ENCODE results near the gene CBR4.

The CBR4 gene

DNA sequence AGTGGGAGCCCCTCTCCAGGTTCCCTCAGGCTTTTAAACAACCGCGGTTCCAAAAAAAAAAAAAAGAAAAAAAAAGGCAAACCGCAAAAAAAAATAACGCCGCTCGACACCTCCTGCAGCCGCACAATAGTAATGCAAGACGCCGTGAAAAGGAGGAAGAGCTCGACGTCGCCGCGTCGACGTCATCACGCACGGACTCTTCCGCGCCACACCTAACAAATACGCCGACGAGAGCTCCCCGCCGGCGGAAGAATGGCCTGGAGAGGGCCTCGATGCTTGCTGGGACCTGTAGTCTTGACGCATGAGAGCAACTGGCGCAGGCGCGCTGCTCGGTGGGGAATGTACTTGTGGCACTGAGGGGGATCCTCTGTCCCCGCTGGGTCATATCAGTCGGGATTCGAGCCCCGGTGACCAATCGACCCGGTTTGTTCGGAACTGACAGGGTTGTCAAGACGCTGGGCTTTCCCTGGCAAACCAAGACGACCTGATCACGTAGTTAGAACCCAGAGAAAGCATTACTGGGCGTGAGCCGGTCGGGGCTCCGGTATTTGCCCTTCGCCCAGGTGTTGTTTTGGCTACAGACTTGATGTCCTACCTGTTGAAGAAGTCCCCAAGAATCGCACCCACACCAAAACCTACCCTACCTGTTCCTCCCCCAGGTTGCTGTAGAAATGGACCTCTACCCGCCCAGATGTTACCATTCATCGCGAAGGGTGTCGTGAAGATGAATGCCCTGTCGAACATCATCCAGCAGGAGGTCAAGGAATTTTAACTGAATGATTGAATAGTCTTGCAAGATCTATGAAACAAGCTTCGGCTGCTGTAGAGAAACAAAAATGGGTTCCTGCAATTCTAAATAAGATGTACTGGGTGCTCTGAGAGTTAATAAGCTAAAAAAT, at the start of gene CBR4:
Gene CBR4, minus strand, starts transcription at position 131 of the 899 bp plus-strand sequence. CDS start 166 bp downstream, outside the sequence.
- in situ Hi-C loops (cut with MboI; ENCODE audit: low sequenced_read_pairs) = no loop called here

GRCh38 chr4:169059306-169060211, 49.5 kb upstream of the CBR4 start:
- in situ Hi-C loops (cut with MboI; ENCODE audit: low sequenced_read_pairs) = no loop called here

- in situ Hi-C loops (cut with MboI; ENCODE audit: low sequenced_read_pairs) = no loop called here
These were observed 48.3 kb upstream of the CBR4 start for GRCh38 chr4:169058312-169058711.

GRCh38 chr4:169054879-169055278, 44.8 kb upstream of the CBR4 start:
- in situ Hi-C loops (cut with MboI; ENCODE audit: low sequenced_read_pairs) = no loop called here

GRCh38 chr4:169052594-169052945, 42.5 kb upstream of the CBR4 start:
- in situ Hi-C loops (cut with MboI; ENCODE audit: low sequenced_read_pairs) = no loop called here

GRCh38 chr4:169051761-169052593, 41.9 kb upstream of the CBR4 start:
- in situ Hi-C loops (cut with MboI; ENCODE audit: low sequenced_read_pairs) = no loop called here

DNA sequence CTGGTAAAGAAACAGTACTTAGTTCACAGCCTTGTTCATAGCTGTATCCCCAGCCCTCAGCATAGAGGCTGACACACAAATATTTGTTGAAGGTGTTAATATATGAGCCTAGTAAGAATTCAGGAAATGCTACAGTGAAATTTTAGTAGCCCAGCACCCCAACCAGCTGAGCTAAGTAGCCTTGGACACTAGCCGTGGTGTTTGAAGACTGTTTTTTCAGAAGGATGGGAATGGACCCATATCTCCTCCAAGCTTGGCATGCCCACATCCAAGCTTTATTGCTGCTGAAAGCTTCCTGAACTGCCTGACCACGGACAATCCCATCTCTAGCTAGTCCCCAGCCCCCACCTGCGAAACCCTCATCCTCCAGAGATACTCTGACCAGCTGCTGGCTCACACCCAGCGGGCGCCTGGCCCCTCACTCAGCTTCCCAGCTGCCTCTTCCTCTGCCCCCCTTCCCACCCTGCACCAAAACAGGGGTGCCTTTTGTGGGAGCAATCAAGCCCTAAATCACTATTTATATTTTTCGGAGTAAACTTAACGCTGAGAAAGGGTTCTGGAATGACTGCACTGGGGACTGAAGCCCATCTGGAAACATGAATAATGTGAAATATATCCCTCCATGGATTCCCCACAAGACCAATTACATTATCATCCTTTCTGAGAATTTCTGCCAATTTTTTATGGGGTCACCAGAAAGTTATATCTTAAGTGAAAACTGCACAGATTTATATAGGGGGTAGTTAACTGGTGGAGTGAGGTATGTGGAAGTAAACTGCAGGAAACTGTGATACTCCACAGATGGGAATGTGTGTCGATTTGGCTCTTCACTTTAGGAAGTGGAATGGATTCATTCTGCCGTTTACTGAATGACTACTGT, 41.1 kb upstream of the CBR4 start:
- in situ Hi-C loops (cut with MboI; ENCODE audit: low sequenced_read_pairs) = no loop called here

DNA sequence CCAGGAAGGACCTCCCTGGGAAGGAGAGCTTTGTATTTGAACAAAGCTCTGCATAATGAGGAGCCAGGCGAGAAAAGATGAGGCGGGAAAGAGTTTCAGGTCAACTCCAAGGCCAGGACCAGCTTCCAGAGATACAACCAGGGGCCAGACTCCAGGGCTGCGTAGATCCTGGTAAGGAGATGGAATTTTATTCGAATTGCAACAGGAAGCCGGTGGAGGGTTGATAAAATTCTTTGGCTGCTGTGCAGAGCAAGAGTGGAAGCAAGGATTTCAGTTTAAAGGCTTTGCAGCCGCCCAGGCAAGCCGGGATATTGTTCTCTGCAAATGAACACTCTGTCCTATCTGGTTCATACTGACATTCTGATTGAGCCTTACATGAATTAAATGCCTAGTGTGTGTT, 40.2 kb upstream of the CBR4 start:
- in situ Hi-C loops (cut with MboI; ENCODE audit: low sequenced_read_pairs) = no loop called here

- in situ Hi-C loops (cut with MboI; ENCODE audit: low sequenced_read_pairs) = no loop called here
These were observed 38.9 kb upstream of the CBR4 start for GRCh38 chr4:169048868-169049414.

DNA sequence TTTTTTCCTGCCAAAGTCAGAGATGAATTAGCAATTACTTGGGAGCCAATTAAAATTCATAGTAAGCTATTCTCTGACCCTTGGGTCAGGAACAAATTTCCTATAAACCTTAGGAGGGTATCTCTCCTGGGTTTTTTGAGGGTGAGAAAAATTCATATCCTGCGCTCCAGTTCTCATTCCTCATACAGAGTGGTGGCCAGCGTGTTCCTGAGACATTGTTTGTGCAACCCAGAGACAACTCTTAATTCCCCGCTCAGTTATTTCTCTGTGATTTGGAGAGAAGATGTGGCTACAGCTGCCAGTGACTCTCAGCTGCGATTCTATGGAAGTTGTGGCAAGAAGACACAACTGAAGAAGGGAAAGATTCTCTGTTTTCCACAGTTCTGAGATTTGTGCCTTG, 37.9 kb upstream of the CBR4 start:
- in situ Hi-C loops (cut with MboI; ENCODE audit: low sequenced_read_pairs) = no loop called here

- in situ Hi-C loops (cut with MboI; ENCODE audit: low sequenced_read_pairs) = no loop called here
These were observed 36.0 kb upstream of the CBR4 start for GRCh38 chr4:169045862-169046584.

DNA sequence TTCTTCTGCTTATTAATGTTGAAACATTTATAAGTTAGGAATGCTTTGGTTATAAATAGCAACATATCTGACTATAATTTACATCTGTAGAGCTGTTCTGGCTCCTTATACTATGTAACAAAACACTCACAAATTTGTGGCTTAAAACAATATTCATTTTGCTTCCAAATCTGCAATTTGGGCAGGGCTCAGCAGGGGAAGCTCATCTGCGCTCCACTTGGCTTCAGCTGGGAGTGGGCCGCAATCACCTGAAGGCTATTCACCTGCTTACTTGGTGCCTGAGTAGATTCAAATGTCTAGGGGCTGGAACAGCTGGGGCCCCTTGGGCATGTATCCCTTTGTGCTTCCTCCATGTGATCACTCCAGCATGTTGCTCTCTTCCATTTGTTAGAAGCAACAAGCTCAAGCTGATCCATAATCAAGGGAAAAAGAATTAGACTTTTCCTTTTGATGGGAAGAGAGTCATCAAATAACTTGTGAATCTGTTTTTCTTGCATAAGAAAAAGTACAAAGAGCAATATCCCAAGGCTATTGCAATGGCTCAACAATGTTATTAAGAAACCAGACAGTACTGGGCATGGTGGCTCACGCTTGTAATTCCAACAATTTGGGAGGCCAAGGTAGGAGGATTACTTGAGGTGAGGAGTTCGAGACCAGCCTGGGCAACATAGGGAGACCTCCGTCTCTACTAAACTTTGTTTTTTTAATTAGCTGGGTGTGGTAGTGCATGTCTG, 34.8 kb upstream of the CBR4 start:
- in situ Hi-C loops (cut with MboI; ENCODE audit: low sequenced_read_pairs) = no loop called here

DNA sequence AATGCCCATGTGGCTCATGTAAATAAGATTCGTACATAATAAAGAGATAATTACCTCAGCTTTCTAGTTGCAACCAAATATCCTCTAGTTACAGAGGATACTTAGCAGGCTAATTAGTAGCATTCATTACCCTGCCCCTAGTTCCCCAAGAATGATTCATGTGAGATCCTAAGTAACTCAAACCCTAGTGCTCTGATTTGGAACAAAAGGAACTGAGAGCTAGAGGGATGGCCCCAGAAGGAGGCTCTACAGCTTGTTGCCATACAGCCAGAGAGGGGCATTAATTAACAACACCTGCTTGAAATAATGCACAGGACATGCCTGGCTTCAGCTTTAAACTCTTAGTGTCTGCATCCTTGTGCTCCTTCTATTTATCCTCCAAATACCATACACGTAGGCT, 32.6 kb upstream of the CBR4 start:
- in situ Hi-C loops (cut with MboI; ENCODE audit: low sequenced_read_pairs) = no loop called here

DNA sequence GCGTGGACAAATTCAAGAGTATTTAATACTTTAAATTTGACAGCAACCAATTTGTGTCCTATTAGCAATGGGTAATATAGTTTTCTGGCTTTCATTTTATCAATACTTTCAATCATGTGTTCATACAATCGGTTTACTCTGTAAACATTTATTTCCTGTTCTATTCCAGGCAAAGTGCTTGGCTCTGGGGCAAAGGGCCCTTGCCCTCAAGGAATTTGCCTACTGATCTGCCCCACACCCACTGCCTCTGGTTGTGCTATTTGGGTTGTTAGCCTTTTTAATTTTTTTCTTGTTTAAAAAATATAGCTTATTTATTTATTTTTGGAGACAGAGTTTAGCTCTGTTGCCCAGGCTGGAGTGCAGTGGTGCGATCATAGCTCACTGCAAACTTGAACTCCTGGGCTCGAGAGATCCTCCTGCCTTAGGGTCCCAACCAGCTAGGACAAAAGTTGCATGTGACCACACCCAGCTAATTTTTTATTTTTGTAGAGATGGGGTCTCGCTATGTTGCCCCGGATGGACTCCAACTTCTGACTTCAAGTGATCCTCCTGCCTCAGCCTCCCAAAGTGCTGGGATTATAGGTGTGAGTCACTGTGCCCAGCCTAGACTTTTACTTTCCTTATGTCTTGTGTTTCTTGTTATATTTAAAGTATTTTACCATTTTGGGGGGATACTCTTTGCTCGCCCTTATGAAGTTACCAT, 30.7 kb upstream of the CBR4 start:
- in situ Hi-C loops (cut with MboI; ENCODE audit: low sequenced_read_pairs) = no loop called here

DNA sequence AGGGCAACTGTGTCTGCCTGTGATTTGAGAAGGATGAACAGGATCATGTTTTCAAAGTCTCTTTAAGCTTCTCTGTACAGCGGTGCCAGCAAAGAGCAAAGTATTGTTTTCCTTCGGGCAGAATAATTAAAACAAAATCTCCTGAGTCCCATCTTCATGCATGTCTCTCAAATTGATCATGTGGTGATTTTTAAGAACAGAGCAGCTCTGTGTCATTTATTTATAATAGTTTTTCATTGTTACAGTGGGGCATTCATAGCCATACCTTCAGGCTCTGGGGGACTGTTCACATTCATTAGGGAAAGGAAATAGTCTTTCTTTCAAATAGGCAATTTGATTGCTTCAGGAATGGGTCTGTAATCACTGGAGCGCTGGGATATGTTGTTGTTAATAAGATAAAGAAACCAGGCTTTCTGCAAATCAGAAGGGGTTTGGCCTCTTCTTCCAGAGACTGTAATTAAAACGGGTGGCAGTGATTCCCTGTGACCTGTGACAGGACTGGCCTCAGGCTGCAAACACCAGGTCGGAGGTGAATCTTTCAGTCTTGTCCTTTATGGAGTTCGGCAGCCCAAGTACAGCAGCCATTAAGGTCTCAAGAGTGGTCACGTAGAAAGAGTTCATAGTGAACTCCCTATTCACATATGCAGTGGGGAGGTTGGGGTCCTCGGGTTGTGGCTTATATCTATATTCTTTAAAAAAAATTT, 29.3 kb upstream of the CBR4 start:
- in situ Hi-C loops (cut with MboI; ENCODE audit: low sequenced_read_pairs) = no loop called here

DNA sequence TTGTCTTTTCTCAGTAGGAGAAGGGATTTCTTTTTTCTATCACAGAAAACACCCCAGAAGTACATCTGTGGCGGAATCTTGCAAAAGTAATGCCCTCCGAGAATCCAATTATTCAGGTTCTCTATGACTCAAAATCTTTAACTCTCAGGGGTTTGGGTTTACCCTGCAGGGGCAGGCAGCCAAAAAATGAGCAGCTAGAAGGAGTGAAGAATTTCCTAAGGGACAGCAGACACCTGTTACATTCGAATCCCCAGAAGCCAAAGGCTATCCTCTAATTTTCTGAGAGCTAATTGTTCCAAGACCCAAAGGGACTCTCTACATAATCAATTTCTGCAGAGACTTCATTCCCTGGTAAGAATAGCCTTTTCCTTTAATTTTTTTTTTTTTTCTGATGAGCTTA, 27.5 kb upstream of the CBR4 start:
- in situ Hi-C loops (cut with MboI; ENCODE audit: low sequenced_read_pairs) = no loop called here
